Measurements from ENCODE around the gene GBX1. TPM values are rescaled to one million over a fixed set of nuclear protein-coding genes. Genes with fewer than 3 reads are reported as not detected.

GBX1 gene
- total RNA-seq, 1 donor from 2014 or later: not detected

- DNase-seq (ENCODE audit: low read depth): peak; percentile 16
Measured at GRCh38 chr7:151174246-151175046, 7.0 kb upstream of the GBX1 start.

- no peak for DNase-seq (ENCODE audit: low read depth)
Measured at GRCh38 chr7:151173386-151174245, 6.1 kb upstream of the GBX1 start.

- peak; percentile 78 for DNase-seq (ENCODE audit: low read depth)
Measured at GRCh38 chr7:151172273-151173141, 5.0 kb upstream of the GBX1 start.

- no peak for DNase-seq (ENCODE audit: low read depth)
Measured at GRCh38 chr7:151168787-151169162, 1.3 kb upstream of the GBX1 start.

- no peak for DNase-seq (ENCODE audit: low read depth)
Measured at GRCh38 chr7:151168003-151168786, 701 bp upstream of the GBX1 start.

- DNase-seq (ENCODE audit: low read depth): no peak
Measured at GRCh38 chr7:151166629-151167196, 781 bp downstream of the GBX1 start.

GRCh38 chr7:151161757-151162156 is 5.7 kb downstream of the GBX1 start:
- DNase-seq (ENCODE audit: low read depth): no peak

- no peak for DNase-seq (ENCODE audit: low read depth)
Measured at GRCh38 chr7:151157645-151158329, 9.7 kb downstream of the GBX1 start.

- no peak for DNase-seq (ENCODE audit: low read depth)
Measured at GRCh38 chr7:151152643-151153513, 14.6 kb downstream of the GBX1 start.

GRCh38 chr7:151150388-151150787 is 17.1 kb downstream of the GBX1 start:
- DNase-seq (ENCODE audit: low read depth): no peak

GRCh38 chr7:151148319-151149259 is 18.9 kb downstream of the GBX1 start:
- DNase-seq (ENCODE audit: low read depth): no peak

- DNase-seq (ENCODE audit: low read depth): no peak
Measured at GRCh38 chr7:151146761-151147160, 20.7 kb downstream of the GBX1 start.

- DNase-seq (ENCODE audit: low read depth): no peak
Measured at GRCh38 chr7:151144387-151144786, 23.1 kb downstream of the GBX1 start.

GRCh38 chr7:151143261-151144015 is 24.1 kb downstream of the GBX1 start:
- peak; percentile 85 for DNase-seq (ENCODE audit: low read depth)

GRCh38 chr7:151142686-151143040 is 24.8 kb downstream of the GBX1 start:
- DNase-seq (ENCODE audit: low read depth): no peak

GRCh38 chr7:151141855-151142685 is 25.4 kb downstream of the GBX1 start:
- DNase-seq (ENCODE audit: low read depth): no peak
